ENCODE results near the gene BANF2. TPM values are rescaled to one million over a fixed set of nuclear protein-coding genes. Genes with fewer than 3 reads are reported as not detected.

The BANF2 gene
- total and polyA plus RNA-seq, 4 donors: not detected

DNA sequence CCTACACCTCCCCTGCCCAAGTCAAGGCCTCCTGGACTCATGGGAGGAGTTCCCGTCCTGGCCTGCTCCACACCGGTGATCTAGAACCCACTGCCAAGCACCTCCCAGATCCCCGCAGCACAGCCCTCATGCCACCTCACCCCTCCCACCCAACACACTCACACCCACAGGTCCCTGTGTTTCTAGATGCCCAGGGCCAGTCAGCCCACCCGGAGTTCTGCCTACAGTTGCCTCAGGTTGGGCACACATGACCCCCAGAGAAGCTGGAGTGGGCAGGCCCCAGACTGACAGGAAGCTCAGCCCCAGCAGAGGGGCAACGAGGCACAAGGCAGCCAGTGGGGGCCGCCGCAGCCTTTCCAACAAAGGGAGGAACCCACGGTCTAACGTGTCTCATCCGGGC is 47.4 kb upstream of the BANF2 start:
- no peaks in the 10 kb centered on the region for H3K27me3 ChIP-seq (ENCODE audit: control insufficient read depth in 4 of 4, insufficient read depth in 4 of 4, low read length in 3 of 4)
- H3K9me3 ChIP-seq (ENCODE audit: control insufficient read depth in 4 of 4, low read length in 3 of 4): no peaks in the 10 kb centered on the region
- peaks cover 20 to 63% (median 55%) of the 10 kb centered on the region in 4 donors for H3K4me1 ChIP-seq (ENCODE audit: control insufficient read depth in 4 of 4, insufficient read depth in 4 of 4, low read length in 3 of 4)
- no peak for TF ChIP-seq SP1 (IDR thresholded peaks at IDR 0.05)
- TF ChIP-seq, protein P1, sequence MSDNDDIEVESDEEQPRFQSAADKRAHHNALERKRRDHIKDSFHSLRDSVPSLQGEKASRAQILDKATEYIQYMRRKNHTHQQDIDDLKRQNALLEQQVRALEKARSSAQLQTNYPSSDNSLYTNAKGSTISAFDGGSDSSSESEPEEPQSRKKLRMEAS (IDR thresholded peaks at IDR 0.05): no peak
- TF ChIP-seq, protein P2, sequence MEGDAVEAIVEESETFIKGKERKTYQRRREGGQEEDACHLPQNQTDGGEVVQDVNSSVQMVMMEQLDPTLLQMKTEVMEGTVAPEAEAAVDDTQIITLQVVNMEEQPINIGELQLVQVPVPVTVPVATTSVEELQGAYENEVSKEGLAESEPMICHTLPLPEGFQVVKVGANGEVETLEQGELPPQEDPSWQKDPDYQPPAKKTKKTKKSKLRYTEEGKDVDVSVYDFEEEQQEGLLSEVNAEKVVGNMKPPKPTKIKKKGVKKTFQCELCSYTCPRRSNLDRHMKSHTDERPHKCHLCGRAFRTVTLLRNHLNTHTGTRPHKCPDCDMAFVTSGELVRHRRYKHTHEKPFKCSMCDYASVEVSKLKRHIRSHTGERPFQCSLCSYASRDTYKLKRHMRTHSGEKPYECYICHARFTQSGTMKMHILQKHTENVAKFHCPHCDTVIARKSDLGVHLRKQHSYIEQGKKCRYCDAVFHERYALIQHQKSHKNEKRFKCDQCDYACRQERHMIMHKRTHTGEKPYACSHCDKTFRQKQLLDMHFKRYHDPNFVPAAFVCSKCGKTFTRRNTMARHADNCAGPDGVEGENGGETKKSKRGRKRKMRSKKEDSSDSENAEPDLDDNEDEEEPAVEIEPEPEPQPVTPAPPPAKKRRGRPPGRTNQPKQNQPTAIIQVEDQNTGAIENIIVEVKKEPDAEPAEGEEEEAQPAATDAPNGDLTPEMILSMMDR (IDR thresholded peaks at IDR 0.05; ENCODE audit: low read depth, low read length, missing input control): no peak
- TF ChIP-seq GABPA (IDR thresholded peaks at IDR 0.05 in 1 of 2, conservative IDR thresholded peaks at IDR 0.05 in 1 of 2): no peak
- no peak for TF ChIP-seq TAF1 (conservative IDR thresholded peaks at IDR 0.05)
- no peak for TF ChIP-seq FOXA1 (IDR thresholded peaks at IDR 0.05)
- TF ChIP-seq RXRA (IDR thresholded peaks at IDR 0.05): no peak
- TF ChIP-seq NR2F2 (IDR thresholded peaks at IDR 0.05): no peak
- TF ChIP-seq EGR1 (IDR thresholded peaks at IDR 0.05; ENCODE audit: low read depth in 2 of 2): no peak
- TF ChIP-seq, protein P3, sequence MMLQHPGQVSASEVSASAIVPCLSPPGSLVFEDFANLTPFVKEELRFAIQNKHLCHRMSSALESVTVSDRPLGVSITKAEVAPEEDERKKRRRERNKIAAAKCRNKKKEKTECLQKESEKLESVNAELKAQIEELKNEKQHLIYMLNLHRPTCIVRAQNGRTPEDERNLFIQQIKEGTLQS (IDR thresholded peaks at IDR 0.05): no peak
- TF ChIP-seq YY1 (IDR thresholded peaks at IDR 0.05): no peak
- no peak for TF ChIP-seq JUND (IDR thresholded peaks at IDR 0.05)
- TF ChIP-seq HNF4A (conservative IDR thresholded peaks at IDR 0.05): no peak
- no peak for TF ChIP-seq HNF4G (IDR thresholded peaks at IDR 0.05)
- TF ChIP-seq, protein P4, sequence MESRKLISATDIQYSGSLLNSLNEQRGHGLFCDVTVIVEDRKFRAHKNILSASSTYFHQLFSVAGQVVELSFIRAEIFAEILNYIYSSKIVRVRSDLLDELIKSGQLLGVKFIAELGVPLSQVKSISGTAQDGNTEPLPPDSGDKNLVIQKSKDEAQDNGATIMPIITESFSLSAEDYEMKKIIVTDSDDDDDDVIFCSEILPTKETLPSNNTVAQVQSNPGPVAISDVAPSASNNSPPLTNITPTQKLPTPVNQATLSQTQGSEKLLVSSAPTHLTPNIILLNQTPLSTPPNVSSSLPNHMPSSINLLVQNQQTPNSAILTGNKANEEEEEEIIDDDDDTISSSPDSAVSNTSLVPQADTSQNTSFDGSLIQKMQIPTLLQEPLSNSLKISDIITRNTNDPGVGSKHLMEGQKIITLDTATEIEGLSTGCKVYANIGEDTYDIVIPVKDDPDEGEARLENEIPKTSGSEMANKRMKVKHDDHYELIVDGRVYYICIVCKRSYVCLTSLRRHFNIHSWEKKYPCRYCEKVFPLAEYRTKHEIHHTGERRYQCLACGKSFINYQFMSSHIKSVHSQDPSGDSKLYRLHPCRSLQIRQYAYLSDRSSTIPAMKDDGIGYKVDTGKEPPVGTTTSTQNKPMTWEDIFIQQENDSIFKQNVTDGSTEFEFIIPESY (IDR thresholded peaks at IDR 0.05): no peak
- TF ChIP-seq, protein P5, sequence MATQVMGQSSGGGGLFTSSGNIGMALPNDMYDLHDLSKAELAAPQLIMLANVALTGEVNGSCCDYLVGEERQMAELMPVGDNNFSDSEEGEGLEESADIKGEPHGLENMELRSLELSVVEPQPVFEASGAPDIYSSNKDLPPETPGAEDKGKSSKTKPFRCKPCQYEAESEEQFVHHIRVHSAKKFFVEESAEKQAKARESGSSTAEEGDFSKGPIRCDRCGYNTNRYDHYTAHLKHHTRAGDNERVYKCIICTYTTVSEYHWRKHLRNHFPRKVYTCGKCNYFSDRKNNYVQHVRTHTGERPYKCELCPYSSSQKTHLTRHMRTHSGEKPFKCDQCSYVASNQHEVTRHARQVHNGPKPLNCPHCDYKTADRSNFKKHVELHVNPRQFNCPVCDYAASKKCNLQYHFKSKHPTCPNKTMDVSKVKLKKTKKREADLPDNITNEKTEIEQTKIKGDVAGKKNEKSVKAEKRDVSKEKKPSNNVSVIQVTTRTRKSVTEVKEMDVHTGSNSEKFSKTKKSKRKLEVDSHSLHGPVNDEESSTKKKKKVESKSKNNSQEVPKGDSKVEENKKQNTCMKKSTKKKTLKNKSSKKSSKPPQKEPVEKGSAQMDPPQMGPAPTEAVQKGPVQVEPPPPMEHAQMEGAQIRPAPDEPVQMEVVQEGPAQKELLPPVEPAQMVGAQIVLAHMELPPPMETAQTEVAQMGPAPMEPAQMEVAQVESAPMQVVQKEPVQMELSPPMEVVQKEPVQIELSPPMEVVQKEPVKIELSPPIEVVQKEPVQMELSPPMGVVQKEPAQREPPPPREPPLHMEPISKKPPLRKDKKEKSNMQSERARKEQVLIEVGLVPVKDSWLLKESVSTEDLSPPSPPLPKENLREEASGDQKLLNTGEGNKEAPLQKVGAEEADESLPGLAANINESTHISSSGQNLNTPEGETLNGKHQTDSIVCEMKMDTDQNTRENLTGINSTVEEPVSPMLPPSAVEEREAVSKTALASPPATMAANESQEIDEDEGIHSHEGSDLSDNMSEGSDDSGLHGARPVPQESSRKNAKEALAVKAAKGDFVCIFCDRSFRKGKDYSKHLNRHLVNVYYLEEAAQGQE (IDR thresholded peaks at IDR 0.05): no peak
- no peak for TF ChIP-seq RAD21 (IDR thresholded peaks at IDR 0.05)
- TF ChIP-seq FOXA2 (IDR thresholded peaks at IDR 0.05): no peak
- H3K4me3 ChIP-seq (ENCODE audit: low read depth in 1 of 3, low read length in 3 of 3): no peak overlapping the region
- peaks cover 3 to 22% (median 16%) of the 10 kb centered on the region in 4 donors for H3K36me3 ChIP-seq (ENCODE audit: control insufficient read depth in 4 of 4, insufficient read depth in 3 of 4, low read depth in 1 of 4, low read length in 3 of 4)
- DNase-seq (ENCODE audit: low spot score): no peak
- 76% methylated on average over 10 of the region's 10 CpGs for WGBS
- no peak overlapping the region for H3K9ac ChIP-seq (ENCODE audit: low read depth in 1 of 2, low read length in 2 of 2)
- no peak overlapping the region for H3K27ac ChIP-seq (ENCODE audit: low read depth in 1 of 2, low read length in 2 of 2)

Measured in liver (tissue), 9 donors.